NOMO-1 (cell line): ENCODE measurements around the gene GALNT10.

Source experiments
- DNase-seq, 2 experiments: peaks; one replicate each; lab custom pipeline; 2025; ENCODE audit not compliant: unreplicated experiment in 2 of 2; lab: John Stamatoyannopoulos, UW

Gene GALNT10

GRCh38 chr5:154415114-154415513 lies 224.6 kb downstream of the GALNT10 start:
- DNase-seq, result no peak

DNA sequence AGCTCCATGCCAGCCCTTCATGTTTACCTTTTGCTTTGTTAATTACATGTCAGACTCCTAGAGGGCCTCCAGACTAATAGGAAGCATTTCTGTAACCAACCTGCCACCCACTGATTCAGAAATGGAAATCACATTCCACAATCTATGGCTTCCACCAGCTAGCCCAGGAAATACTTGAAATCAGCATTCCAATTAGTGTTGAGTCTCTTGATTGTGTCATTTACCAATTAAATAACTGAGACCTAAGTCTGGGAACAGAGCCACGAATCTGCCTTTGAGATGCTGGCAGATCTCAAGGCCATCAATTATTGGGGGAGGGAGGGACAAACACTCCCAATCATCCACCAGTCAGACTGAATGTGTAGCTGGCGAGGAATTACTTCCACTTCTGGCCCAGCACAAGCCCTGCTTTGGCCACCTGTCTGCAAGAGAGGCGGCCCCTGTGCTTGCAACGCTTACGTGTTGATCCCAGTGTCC lies 227.8 kb downstream of the GALNT10 start:
- no peak for DNase-seq

GRCh38 chr5:154419236-154419635 lies 228.7 kb downstream of the GALNT10 start:
- DNase-seq, result no peak

DNA sequence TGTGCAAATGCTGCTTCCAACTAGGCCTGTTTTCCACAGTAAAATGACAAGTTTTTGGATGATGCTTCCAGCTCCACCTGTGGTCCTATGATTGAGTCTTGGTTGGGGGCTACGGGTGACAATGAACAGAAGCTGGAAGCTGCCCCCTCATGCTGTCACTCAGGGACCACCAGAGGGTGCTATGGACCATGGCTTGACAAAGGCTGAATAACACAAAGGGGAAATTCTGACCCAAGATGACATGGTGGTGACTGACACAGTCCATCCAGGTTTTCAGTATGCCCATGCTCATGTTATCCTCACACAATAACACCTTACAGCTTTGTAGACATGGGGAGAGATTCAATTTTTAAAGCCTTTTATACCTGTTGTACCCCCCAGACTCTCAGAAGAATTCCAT lies 231.3 kb downstream of the GALNT10 start:
- DNase-seq, result peak in 1 of 2 experiments; percentile 8

DNA sequence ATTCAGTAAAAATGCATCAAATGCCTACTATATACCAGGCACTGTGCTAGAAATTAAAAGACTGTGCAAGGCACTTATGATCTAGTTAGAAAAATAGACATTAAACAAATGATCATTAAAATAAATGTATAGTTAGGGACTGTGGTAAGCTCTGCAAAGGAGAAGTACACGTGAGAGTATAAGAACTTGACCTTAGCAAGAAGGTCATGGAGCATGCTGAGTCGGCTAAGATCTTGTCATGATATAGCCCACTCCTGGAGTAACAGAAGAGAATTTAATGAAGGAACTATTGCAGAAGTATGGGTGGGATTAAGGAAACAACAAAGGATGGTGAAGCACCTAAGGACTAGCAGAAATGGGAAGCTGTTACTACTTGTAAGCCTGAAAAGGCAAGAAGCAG lies 231.8 kb downstream of the GALNT10 start:
- no peak for DNase-seq

DNA sequence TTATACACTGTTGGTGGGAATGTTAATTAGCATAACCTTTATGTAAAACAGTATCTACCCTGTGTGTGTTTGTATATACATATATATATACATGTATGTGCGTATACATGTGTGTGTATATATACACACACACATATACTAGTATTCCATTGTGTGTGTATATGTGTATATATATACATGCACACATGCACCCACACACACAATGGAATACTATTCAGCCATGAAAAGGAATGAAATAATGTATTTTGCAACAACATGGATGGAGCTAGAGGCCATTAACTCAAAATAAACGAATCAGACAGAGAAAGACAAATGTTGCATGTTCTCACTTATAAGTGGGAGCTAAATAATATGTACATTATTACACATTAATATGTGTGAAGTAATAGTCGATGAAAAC lies 237.7 kb downstream of the GALNT10 start:
- DNase-seq, result no peak

DNA sequence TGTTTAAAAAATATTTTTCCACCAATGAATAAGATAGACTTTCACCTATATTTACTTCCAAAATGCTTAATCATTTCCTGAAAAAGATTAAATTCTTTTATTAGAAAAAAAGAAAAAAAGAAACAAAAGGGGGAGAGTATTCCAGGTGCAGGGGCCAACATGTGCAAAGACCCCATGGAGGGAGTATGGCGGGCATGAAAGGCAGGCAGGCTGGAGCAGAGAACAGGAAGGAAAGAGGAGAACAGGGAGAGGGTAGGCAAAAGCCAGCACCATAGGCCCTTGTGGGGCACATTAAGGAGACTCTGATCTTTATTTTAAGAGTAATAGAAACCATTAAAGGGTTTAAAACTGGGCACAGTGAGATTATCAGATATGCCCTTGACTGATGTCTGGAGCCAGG lies 238.8 kb downstream of the GALNT10 start:
- no peak for DNase-seq

DNA sequence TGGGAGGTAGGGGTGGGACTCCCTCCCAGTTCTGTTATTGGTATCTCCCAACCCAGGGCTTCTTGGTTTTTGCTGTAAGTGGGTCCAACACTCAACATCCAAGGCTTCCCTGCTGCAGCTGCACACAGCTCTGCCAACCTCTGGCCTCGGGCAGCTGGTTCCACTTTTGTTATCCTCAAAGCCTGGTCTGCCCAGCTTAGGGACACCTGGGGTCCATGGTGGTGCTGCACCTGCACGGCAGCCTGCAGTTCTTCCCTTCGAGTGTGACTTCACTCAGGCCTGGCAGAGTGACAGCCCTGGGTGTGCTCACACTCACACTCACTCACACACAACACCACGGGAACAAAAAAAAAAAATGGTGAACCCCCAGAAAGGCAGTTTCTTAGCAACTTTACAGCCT lies 239.9 kb downstream of the GALNT10 start:
- DNase-seq, result no peak

DNA sequence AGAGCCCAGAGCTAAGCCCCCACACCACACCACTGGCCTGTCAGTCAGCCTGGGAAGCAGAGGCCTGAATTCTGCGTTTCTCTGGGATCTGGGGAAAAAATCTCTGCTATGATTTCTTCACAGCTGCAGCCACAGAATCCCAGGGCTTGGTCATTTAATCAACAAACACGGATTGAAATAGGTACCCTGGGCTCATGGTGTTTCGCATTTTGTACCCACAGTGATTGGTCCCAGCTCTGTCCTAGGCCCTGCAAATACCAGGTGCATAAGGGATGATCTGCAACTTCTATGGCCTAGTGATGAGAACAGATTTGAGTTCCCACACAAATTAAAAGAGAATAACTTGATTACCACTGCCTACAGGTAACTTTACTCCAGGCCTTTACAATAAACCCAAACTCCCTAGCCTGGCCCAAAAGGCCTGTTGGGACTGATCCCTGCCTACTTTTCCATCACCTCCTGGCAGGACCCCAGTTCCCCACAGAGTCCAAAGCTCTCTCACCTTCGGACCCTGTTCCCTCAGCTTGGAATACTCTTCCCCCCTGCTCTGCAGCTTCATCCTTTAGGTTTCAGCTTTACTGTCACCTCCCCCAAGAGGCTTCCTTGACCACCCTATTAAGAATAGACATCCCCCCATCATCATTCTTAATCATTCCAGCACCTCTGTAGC lies 240.6 kb downstream of the GALNT10 start:
- DNase-seq, result no peak

DNA sequence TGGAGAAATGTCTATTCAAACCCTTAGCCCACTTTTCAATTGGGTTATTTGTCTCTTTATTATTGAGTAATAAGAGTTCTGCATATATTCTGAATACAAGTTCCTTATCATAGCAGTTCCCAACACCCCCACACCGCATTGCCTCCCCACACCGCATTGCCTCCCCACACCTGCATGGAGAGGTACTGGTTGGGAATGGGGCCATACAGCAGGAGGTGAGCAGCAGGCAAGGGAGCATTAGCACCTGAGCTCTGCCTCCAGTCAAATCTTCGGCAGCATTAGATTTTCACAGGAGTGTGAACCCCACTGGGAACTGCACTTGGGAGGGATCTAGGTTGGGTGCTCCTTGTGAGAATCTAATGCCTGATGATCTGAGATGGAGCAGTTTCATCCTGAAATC lies 244.7 kb downstream of the GALNT10 start:
- DNase-seq, result no peak

GRCh38 chr5:154437281-154437965 lies 246.9 kb downstream of the GALNT10 start:
- no peak for DNase-seq

GRCh38 chr5:154440540-154440939 lies 250.0 kb downstream of the GALNT10 start:
- DNase-seq, result no peak

DNA sequence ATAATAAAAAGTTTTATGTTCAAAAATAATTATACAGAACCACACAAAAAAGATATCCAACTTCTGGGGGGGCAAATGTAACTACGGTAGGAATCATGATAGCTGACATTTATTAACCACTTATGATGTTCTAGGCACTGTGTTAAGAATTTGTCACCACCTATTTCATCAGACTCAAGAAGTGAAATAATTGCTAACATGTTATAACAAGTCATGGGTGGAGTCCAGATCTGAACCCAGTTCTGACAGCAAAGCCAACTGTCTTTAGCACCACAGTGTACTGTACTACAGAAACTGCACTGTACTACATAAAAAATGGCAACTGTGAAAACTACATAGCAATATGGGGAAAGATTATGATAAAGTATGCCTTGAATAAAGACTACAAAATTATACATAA lies 252.3 kb downstream of the GALNT10 start:
- peak in 1 of 2 experiments; percentile 7 for DNase-seq

GRCh38 chr5:154444556-154445421 lies 254.3 kb downstream of the GALNT10 start:
- DNase-seq, result peak in 1 of 2 experiments; percentile 20

- peak; percentile 87 to 88 for DNase-seq
Observed at GRCh38 chr5:154445422-154446194, 255.1 kb downstream of the GALNT10 start, which contains the start of gene SAP30L. Gene SAP30L (plus strand): TSS chr5:154445997. CDS start chr5:154446605, 608 bp downstream.

DNA sequence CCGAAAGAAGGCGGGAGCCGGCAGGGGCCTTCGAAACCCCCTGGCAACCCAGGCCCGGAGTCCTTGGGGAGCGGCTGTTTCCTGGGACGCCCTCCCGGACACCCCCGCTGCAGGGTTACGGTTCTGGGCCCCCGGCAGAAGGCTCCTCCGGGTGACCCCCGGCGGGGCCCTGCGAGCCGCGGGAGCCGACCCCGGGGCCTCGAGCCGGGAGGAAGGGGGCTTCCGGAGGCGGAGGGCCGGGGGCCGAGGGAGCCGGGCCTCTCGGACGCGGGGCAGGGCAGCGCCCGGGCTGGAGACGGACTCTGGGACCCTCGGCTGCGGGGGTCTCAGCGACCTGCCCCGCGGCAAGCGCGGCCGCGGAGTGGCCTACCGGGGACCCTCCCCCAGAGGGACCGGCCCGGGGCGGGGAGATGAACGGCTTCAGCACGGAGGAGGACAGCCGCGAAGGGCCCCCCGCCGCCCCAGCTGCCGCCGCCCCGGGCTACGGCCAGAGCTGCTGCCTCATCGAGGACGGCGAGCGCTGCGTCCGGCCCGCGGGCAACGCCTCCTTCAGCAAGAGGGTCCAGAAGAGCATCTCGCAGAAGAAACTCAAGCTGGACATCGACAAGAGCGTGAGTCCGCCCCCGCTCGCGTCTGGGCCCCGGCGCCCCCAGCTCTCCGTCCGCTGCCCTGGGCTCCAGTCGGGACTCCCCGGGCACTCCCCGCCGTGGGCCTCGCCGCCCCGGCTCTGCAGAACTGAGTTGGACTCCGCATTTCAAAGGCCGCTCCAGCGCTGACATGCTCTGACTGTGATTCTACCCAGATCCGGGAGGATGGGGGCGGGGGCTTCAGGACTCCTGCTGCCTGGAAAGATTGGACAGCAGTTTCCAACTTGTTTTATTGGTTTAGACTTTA lies 255.9 kb downstream of the GALNT10 start:
- no peak for DNase-seq

DNA sequence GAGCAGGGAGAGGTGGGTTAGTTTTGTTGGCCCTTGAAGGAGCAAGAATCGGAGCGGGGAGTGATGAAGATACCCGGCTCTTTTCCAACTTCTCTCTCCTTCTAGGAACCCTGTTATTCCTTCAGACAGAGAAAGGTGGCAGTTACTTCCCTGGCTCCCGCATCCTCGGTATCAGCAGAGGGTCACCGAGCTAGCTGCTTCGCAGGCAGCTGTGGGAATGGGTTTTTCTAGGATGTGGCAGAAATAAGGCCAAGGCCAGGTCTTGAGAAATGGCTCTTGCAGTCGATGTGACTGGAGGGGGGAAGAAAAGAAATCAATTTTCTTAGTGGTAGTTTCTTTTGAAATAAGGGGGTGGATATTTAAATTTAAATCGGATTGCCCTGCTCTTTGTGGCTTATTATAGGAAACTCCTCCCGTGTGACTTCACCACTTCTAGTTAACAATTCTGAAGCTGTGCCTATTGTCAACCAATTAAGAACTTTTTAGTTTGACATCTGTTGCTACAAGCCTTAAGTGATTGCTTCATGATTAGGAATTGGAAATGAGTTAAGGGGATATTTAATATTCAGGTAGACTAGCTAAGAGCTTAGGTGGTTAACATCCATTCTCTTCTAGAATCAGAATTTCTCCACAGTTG lies 256.7 kb downstream of the GALNT10 start:
- DNase-seq, result peak in 1 of 2 experiments; percentile 11

- DNase-seq, result no peak
Observed at GRCh38 chr5:154449786-154450185, 259.3 kb downstream of the GALNT10 start.

GRCh38 chr5:154451957-154452356 lies 261.4 kb downstream of the GALNT10 start:
- DNase-seq, result no peak
